ENCODE results near the gene SLC1A4. TPM values are rescaled to one million over a fixed set of nuclear protein-coding genes. Genes with fewer than 3 reads are reported as not detected.

Gene SLC1A4
- total and polyA plus RNA-seq, 2 of the 4 experiments (the other 2 are of a cell fraction) = 6.8 to 8.1 TPM

GRCh38 chr2:65072181-65072970 lies 83.2 kb downstream of the SLC1A4 start (continued):
- no peak for TF ChIP-seq NFE2L2 (IDR thresholded peaks at IDR 0.05; ENCODE audit: low read depth, low read length)

Small RNA genes within 50 kb of the gene (microRNA-seq; reads per million reads assigned to microRNA genes)
- gene RNU6-548P (ENCODE audit: insufficient read depth, insufficient read length) = not detected

Small RNA genes within 50 kb of the gene (small RNA-seq; reads per million reads assigned to genes)
- gene RNU6-548P = 0 reads per million in 5 experiments

Other genes with a start within 250 kb of the SLC1A4 start
- gene CEP68, start 67.0 kb downstream of the SLC1A4 start, total RNA-seq (2012; rRNA removed) = 5.3 and 5.6 TPM in 2 replicates
- 5.5 TPM in 2 replicates for gene CEP68, start 67.0 kb downstream of the SLC1A4 start, polyA plus RNA-seq (2012; rRNA removed)
- gene RAB1A, start 140.7 kb downstream of the SLC1A4 start, total RNA-seq (2012; rRNA removed) = 114 and 127 TPM in 2 replicates
- gene RAB1A, start 140.7 kb downstream of the SLC1A4 start, polyA plus RNA-seq (2012; rRNA removed) = 152 and 169 TPM in 2 replicates
- 205 and 224 TPM in 2 replicates for gene ACTR2, start 238.4 kb downstream of the SLC1A4 start, total RNA-seq (2012; rRNA removed)
- gene ACTR2, start 238.4 kb downstream of the SLC1A4 start, polyA plus RNA-seq (2012; rRNA removed) = 98.9 and 141 TPM in 2 replicates

All from IMR-90 (cell line).